ENCODE data around the gene FGF3.

FGF3 gene

GRCh38 chr11:69803604-69804218, 15.5 kb downstream of the FGF3 start:
- no peak for DNase-seq (ENCODE audit: low read depth)

GRCh38 chr11:69803022-69803421, 16.2 kb downstream of the FGF3 start:
- no peak for DNase-seq (ENCODE audit: low read depth)

DNA sequence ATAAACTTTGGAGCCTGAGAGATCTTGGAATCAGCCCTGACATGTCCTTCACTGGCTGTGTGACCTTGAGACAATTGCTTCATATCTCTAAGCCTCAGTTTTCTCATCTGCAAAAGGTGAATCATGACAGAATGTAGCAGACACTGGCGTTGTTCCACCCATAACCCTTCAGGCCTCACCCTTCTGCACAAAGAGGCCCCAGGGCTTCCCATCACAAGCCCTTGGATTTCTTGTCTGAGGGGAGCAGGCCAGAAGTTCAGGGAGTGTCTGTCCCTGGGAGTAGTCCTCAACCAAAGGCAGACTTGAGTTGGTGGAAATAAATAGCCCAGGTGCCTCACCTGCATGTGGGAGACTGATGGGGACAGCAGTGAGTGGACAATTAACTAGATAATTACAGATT, 16.6 kb downstream of the FGF3 start:
- no peak for DNase-seq (ENCODE audit: low read depth)

GRCh38 chr11:69801513-69802335, 17.5 kb downstream of the FGF3 start:
- no peak for DNase-seq (ENCODE audit: low read depth)

- no peak for DNase-seq (ENCODE audit: low read depth)
These were observed 18.9 kb downstream of the FGF3 start for GRCh38 chr11:69800278-69800677.

DNA sequence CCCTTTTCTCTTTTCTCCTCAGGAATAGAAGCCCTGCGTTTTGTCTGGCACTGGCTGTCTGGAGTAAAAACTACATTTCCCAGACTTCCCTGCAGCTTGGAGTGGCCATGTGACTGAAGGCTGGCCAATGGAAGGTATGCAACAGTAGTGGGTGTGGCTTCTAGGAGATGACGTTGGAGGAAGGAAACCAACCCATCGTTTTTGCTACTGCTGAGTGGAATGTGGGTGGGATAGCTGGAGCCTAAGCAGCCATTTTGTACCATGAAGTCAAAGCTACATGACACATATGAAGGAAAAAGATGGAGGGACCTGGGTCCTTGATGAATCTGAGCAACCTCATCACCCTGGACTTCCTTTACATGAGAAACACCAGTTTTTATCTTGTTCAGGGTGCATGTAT, 19.6 kb downstream of the FGF3 start:
- no peak for DNase-seq (ENCODE audit: low read depth)

GRCh38 chr11:69799097-69799496, 20.1 kb downstream of the FGF3 start:
- no peak for DNase-seq (ENCODE audit: low read depth)

GRCh38 chr11:69797737-69798528, 21.3 kb downstream of the FGF3 start:
- DNase-seq (ENCODE audit: low read depth): no peak

DNA sequence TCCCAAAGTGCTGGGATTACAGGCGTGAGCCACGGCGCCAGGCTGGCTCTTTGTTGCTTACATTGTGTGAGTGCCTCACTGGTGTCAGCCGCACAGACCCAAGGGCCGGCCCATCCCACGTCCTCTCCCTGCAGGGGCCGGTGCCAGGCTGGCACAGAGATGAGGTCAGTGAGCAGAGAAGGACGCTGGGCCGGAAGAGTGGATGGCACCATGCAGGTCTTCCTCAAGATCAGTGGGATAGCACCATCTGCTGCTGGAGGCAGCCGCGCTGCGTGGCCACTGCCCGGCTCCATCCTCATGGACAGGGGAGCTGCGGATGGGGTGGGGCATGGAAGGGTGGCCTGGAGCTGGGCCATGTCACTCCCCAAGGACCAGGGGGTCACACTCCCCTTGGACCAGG, 22.1 kb downstream of the FGF3 start:
- DNase-seq (ENCODE audit: low read depth): no peak

DNA sequence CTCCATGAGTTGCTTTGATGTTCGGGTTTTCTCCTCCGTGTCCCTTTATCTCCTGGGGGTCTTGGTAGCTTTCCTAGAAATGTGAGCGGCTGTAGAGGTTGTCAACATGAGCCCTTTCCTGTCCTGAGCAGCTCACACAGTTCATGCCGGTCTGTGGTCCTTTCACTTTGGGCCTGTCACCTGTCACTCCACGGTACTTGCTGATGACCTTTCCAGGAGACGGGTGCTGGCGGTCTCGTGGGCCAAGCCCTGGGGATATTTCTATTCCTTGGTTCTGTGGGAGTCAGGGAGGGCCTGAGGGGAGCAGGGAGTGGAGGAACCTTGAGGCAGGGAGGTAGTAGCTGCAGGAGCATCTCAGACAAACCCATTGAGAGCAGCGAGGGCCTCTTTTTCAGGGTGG, 23.2 kb downstream of the FGF3 start:
- DNase-seq (ENCODE audit: low read depth): no peak

GRCh38 chr11:69791276-69792180, 27.7 kb downstream of the FGF3 start:
- no peak for DNase-seq (ENCODE audit: low read depth)

GRCh38 chr11:69788956-69789355, 30.3 kb downstream of the FGF3 start:
- no peak for DNase-seq (ENCODE audit: low read depth)

DNA sequence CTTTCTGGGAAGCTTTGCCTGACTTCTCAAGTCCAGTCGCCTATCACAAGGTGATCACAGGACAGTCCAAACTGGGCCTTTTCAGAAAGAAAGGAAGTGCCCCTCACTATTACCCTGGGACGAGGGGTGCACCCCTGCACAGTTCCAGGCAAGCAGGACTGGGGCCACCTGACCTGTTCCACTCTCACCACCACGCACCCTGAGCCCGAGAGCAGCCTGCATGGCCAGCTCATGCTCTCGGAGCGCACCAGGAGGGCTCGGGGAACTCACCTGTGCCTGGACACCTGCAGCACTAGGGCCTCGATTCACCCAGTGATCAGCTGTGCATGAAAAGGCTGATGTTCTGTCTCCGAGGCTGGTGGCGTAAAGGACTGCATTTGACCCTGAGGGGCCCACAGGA, 31.3 kb downstream of the FGF3 start:
- no peak for DNase-seq (ENCODE audit: low read depth)

- DNase-seq (ENCODE audit: low read depth): no peak
These were observed 31.8 kb downstream of the FGF3 start for GRCh38 chr11:69787457-69787856.

DNA sequence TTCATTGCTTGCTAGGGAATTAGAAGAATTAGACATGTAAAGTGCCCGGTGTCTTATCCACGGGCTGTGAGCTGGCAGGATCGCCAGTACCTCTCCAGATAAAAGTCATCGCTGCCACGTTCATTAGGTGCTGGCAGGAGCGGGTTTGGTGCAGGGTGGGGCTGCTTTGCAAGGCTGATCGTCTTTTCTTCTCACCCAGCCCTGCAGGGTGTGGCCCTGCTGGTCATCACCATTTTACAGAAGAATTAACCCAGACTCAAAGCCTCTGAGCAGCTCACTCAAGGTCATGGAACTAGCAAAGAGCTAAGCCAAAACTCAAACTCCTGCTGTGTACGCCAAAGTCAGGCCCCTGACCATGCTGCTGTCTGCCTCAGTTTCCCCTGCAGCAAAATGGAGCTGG, 38.0 kb downstream of the FGF3 start:
- DNase-seq (ENCODE audit: low read depth): no peak

GRCh38 chr11:69778373-69778772, 40.8 kb downstream of the FGF3 start:
- no peak for DNase-seq (ENCODE audit: low read depth)

- no peak for DNase-seq (ENCODE audit: low read depth)
These were observed 44.0 kb downstream of the FGF3 start, which contains the start of gene FGF4 for GRCh38 chr11:69775163-69775755. FGF4 (minus strand) TSS chr11:69775341; CDS start chr11:69775084, 257 bp downstream.

DNA sequence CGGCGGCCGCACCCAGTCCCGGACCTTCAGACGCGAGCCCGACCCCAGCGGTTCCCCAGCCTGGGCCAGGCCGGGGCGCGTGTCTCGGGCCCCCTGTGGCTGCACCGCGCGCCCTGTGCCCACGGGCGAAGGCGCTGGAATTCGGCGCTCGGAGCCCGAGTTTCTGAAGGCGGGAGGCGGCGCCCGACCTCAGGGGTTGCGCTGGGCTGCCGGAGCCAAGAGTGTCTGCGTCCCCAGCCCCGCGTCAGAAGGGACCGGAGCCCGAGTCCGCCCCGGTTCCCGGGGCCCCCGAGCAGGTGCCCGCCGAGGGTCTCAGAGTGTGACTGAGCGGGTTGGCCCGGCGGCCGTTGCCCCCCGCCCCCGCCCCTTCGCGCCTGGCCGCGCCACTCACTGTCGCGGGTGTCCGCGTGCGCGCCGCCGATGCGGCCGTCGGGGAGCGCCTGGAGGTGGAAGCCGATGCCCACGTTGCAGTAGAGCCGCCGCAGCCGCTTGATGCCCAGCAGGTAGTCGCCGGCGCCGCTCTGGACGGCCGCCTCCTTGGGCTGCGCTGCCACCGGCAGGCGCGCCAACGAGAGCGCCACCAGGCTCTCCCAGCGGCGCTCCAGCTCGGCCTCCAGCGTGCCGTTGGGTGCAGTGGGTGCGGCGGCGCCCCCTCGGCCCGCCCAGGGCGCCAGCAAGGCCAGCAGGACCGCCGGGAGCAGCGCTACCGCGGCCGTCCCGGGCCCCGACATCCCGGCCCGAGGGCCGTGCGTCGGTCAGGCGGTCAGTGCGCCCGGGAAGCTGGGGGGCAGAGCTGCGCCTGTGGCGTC, 44.7 kb downstream of the FGF3 start:
- no peak for DNase-seq (ENCODE audit: low read depth)

GRCh38 chr11:69773626-69774353, 45.4 kb downstream of the FGF3 start:
- no peak for DNase-seq (ENCODE audit: low read depth)

- DNase-seq (ENCODE audit: low read depth): no peak
These were observed 47.8 kb downstream of the FGF3 start for GRCh38 chr11:69771466-69771865.

Measured in CMK (cell line).